GM20000 (cell line): ENCODE measurements around the gene LCP1.

Source experiments
- DNase-seq: peaks from one replicate; pipeline ENCODE4 v3.0.0; 2012; ENCODE audit warnings: low spot score
- TF ChIP-seq, protein P1 (sequence below): IDR thresholded peaks from 2 replicates; pipeline ENCODE4 v1.5.1; 2012; ENCODE audit warnings: mild to moderate bottlenecking, control low read depth; ENCODE audit errors: extremely low read depth, missing control alignments

Gene LCP1

DNA sequence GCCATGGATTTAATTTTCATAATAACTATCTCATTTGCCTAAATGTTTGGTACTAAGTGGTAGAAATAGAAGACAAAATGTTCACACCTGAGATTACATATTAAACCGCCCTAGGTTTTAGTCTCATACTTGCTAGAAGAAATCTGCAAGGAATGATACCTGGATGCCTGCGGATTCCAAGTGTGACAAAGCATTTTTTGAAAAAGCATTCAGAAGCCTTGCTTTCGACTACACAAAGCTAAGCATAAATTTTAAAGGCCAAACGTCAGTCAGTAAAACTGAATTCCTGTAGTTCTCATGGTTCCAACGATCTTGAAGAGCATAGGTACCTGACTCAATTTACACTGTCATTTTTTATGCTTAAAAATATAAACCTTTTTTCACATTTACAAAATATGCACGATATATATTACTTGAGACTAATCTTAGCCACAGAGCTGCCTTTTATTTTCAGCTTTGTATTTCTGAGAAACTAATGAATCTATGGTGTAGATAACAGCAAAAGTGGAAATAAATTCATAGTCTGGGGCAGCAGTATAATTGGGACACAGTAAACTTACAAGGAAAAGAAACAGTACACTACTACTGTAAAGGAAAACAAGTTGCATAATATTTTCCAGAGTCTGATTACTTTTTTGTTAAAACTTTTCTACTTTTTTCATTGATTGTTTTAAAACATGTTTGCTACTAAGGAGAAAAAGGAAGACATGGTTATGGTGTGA, 28.5 kb upstream of the LCP1 start:
- TF ChIP-seq, protein P1, sequence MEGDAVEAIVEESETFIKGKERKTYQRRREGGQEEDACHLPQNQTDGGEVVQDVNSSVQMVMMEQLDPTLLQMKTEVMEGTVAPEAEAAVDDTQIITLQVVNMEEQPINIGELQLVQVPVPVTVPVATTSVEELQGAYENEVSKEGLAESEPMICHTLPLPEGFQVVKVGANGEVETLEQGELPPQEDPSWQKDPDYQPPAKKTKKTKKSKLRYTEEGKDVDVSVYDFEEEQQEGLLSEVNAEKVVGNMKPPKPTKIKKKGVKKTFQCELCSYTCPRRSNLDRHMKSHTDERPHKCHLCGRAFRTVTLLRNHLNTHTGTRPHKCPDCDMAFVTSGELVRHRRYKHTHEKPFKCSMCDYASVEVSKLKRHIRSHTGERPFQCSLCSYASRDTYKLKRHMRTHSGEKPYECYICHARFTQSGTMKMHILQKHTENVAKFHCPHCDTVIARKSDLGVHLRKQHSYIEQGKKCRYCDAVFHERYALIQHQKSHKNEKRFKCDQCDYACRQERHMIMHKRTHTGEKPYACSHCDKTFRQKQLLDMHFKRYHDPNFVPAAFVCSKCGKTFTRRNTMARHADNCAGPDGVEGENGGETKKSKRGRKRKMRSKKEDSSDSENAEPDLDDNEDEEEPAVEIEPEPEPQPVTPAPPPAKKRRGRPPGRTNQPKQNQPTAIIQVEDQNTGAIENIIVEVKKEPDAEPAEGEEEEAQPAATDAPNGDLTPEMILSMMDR: no peak
- DNase-seq: no peak

DNA sequence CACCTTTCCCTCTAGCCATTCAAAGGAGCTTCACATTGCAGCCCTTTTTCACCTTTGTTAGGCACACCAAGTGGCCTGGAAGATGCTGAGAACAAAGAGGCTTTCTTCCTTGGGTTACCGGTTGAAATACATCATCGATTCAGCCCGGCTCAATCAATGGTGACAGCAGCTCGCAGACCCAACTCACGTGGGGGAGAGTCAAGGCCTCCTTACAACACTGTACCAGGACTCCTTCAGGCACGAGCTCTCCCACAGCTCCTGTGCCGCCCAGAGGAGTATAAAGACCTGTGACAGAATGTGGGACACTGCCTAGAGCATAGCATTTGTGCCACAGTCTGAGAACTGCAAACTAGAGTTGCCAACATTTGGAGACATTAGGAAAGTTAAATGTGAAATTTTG, 25.9 kb upstream of the LCP1 start:
- TF ChIP-seq, protein P1: no peak
- DNase-seq: no peak

DNA sequence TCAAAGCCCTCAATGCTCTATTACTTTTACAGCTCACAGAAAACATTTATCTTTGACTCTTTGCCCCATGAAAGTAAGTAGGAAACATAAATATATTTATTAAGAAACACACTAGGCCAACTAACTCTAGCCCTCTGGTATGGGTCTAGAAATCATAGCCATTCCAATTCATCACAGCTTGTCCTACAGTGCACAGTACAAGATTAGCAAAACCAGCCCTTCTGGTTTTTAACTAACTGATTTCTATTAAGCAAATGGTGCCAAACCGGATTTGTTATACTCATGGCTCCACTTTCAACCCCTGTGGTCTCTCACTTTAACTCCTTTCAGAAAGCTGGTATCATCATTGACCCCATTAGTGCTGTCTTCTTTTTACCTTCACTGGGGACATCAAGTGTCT, 24.2 kb upstream of the LCP1 start:
- DNase-seq: no peak
- TF ChIP-seq, protein P1: no peak

DNA sequence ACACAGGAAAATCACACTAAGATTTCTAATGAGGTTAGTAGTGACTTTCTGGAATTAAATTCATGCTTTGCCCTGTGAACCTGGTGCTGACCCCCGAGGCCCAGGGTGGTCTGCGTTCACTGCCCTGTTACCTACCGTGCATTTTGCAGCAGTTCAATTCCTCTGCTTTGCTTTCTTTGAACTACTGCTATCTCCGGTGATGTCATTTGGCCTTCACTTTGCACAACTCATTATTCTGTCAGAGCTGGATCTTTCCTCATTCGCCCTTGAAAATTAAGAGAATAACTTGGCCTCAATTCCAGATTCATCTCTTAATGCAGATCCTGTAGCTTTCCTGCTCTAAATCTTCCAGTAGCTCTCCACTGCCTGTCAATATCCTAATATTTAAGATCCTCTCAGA, 21.0 kb upstream of the LCP1 start:
- TF ChIP-seq, protein P1: no peak

DNA sequence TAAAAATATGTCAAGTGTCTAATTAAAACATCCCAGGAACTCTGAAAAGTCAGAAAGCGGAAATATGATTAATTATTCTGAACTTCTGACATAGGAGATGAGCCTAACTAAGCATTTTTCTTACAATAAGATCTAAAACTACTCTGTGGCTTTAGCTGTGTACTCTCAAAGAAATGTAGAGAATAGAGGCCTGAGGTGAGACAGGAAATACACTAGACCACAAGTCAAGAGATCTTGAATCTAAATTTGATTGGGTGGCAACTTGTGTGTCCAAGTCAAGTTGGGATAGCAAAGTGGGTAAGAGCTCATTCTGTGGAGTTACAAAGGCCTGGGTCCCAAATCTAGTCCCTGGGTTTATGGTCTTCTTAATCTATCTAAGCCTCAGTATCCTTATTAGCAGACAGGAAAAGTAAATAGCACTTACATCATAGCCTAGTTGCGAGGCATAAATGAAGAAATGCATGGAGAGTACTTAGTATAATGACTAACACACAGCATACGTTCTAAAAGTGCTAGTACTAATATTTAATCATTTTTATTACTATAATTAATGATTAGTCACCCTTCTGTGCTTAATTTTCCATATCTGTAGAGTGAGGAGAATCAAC, 20.3 kb upstream of the LCP1 start:
- TF ChIP-seq, protein P1: no peak
- peak; percentile 27 for DNase-seq

More for the DNA sequence above, 21.0 kb upstream of the LCP1 start:
- DNase-seq: no peak

DNA sequence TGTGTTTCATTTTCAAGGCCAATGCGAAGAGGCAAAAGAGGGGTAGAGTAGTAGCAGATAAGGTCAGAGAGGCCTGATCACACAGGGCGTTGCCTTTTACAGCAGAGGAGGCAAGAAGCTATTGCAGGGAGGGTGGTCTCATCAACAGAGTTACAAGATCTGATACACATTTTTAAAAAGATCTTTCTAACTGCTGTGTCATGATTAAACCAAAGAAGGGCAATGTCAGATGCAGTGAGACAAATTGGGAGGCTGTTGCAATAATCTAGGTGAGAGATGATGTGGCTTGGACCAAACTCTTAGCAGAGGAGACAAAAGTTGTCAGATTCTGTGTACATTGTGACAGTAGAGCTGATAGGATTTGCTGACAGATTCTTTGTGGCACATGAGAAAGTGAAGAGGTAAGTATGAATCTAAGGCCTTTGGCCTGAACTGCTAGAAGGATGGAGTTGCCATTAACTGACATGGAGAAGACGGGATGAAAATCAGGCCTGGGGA, 16.8 kb upstream of the LCP1 start:
- TF ChIP-seq, protein P1: no peak
- no peak for DNase-seq

DNA sequence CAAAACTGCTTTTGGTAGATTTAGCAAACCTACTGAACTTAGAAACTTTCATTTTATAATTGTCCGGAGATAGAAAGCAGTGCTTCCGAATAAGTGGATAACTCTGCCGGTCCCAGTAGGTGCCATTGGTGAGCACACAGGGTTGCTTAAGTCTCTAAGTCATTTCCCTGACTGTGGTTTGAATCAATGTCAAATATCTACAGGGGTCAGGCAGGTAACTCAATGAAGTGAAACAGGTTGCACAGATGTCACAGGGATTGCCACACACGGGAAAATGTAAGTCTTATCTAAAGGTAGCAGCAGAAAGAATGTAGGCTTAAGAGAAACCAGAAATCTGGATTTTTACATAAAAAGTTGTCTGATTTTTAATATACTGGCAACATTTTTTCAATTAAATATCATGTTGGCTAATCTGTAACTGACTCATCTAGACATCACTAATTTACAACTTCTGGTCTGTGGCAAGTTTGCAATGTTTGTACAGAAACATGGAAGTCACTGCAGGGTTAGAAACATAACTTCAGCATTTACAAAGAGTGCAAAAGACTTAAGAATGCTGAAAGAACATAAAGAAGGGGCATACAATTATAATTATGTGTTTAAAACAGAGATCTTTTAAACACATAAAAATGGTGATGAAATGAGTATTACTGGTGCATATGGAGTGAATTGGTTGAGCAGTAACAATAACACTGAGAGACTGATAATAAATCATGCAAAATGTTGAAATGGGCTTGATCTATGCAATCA, 15.5 kb upstream of the LCP1 start:
- TF ChIP-seq, protein P1: no peak
- DNase-seq: no peak
